Astrocyte of the cerebellum (primary cell): ENCODE results near the gene CCDC188.
"Not testable (repeated sequence)": the region's sequence is repeated elsewhere in the genome, so short reads cannot be mapped to it uniquely, and the experiment has no call there.

Experiments used
- DNase-seq: peaks from one replicate; pipeline ENCODE4 v3.0.0-alpha.2; 2011; ENCODE audit warnings: low read depth
- H3K4me3 ChIP-seq: 2 replicates; pipeline ENCODE4 v1.5.1; 2011; ENCODE audit warnings: mild to moderate bottlenecking, low read depth, low read length, moderate library complexity
- CTCF ChIP-seq: IDR thresholded peaks from 2 replicates; pipeline ENCODE4 v1.5.1; 2012; ENCODE audit warnings: low read length, low read depth, moderate library complexity, mild to moderate bottlenecking; ENCODE audit errors: missing control alignments
- in situ Hi-C: cut with HindIII; loops from 2 replicates; pipeline ENCODE4 v1.10.0; 2017; ENCODE audit warnings: low sequenced_read_pairs

CCDC188 gene

GRCh38 chr22:20165913-20166312 is 15.1 kb upstream of the CCDC188 start:
- in situ Hi-C loops = no loop called here
- no peak for DNase-seq
- H3K4me3 ChIP-seq = no peak overlapping the region
- TF ChIP-seq CTCF = no peak

GRCh38 chr22:20165421-20165820 is 14.6 kb upstream of the CCDC188 start:
- H3K4me3 ChIP-seq = no peak overlapping the region
- no peak for DNase-seq
- in situ Hi-C loops = no loop called here
- no peak for TF ChIP-seq CTCF

- H3K4me3 ChIP-seq = no peak overlapping the region
- TF ChIP-seq CTCF = no peak
- DNase-seq = no peak
- in situ Hi-C loops = no loop called here
These were observed 14.0 kb upstream of the CCDC188 start for GRCh38 chr22:20164863-20165262.

- H3K4me3 ChIP-seq = no peak overlapping the region
- no peak for TF ChIP-seq CTCF
- in situ Hi-C loops = no loop called here
- DNase-seq = no peak
These were observed 9.2 kb upstream of the CCDC188 start for GRCh38 chr22:20160041-20160440.

- H3K4me3 ChIP-seq, DNase-seq, in situ Hi-C loops: not testable (repeated sequence)
These were observed 8.7 kb upstream of the CCDC188 start for GRCh38 chr22:20159531-20159930.

GRCh38 chr22:20159076-20159475 is 8.2 kb upstream of the CCDC188 start:
- TF ChIP-seq CTCF = no peak
- in situ Hi-C loops = no loop called here
- no peak for DNase-seq

GRCh38 chr22:20158391-20159036 is 7.7 kb upstream of the CCDC188 start:
- no peak for DNase-seq
- TF ChIP-seq CTCF = no peak
- in situ Hi-C loops = no loop called here
- H3K4me3 ChIP-seq = no peak overlapping the region

More at GRCh38 chr22:20159076-20159475, 8.2 kb upstream of the CCDC188 start:
- H3K4me3 ChIP-seq = no peak overlapping the region
